ENCODE measurements around the gene NHS. TPM values are rescaled to one million over a fixed set of nuclear protein-coding genes. Genes with fewer than 3 reads are reported as not detected.

Gene NHS
- total RNA-seq = under 0.01 and 0.28 TPM in 2 replicates

GRCh38 chrX:17374619-17375366 is at the start of gene NHS:
NHS (plus strand) TSS chrX:17375200; CDS start chrX:17375758, 558 bp downstream.

GRCh38 chrX:17736856-17737709 is 362.1 kb downstream of the NHS start, which contains the start of gene SCML1:
SCML1 (plus strand) TSS chrX:17737493; CDS start chrX:17744187, 6,694 bp downstream.

